ENCODE results near the gene SLC30A5. TPM values are rescaled to one million over a fixed set of nuclear protein-coding genes. Genes with fewer than 3 reads are reported as not detected.

SLC30A5 gene
- total RNA-seq, 4 donors from 2014 or later: 42.2 to 75.0 (median 48.0) TPM

DNA sequence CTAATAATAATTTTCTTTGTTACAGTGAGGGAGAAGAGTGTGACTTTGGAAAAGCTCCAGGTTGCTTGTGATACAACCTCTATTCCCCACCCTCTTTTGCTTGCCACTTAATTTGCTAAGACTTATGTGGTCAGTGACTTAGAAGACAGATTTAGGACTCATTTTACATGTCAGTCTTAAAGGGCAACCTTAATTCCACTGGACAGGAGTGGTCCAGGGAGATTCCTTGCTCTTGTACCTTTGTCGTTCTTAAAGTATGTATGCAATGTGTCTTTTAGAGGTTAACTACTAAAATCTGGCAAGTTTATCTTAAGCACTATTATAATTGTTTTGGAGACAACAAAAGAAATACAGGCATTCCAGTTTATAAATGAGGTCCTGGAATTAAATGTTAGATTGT lies 20.0 kb downstream of the SLC30A5 start:
- TF ChIP-seq, protein P1, sequence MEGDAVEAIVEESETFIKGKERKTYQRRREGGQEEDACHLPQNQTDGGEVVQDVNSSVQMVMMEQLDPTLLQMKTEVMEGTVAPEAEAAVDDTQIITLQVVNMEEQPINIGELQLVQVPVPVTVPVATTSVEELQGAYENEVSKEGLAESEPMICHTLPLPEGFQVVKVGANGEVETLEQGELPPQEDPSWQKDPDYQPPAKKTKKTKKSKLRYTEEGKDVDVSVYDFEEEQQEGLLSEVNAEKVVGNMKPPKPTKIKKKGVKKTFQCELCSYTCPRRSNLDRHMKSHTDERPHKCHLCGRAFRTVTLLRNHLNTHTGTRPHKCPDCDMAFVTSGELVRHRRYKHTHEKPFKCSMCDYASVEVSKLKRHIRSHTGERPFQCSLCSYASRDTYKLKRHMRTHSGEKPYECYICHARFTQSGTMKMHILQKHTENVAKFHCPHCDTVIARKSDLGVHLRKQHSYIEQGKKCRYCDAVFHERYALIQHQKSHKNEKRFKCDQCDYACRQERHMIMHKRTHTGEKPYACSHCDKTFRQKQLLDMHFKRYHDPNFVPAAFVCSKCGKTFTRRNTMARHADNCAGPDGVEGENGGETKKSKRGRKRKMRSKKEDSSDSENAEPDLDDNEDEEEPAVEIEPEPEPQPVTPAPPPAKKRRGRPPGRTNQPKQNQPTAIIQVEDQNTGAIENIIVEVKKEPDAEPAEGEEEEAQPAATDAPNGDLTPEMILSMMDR (IDR thresholded peaks at IDR 0.05; ENCODE audit: low read depth): no peak

DNA sequence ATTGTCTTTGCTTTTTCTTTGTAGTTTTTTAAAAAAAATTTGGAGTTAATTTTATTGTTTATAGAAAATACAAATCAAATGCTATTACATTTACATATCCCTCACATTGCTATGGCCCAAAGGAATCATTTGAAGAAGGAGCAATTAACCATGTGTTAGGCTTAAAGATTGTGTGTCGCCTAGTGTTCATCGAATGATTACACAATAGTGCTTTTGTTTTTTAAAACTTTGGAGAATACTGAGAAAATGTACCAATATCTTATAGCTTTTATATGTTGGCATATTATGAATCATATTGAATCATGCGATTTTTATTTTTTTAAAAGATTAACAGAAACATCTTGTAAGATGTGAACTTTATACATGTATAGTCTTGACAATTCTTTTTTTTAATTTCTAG lies 21.7 kb downstream of the SLC30A5 start:
- TF ChIP-seq, protein P1 (IDR thresholded peaks at IDR 0.05; ENCODE audit: low read depth): no peak

DNA sequence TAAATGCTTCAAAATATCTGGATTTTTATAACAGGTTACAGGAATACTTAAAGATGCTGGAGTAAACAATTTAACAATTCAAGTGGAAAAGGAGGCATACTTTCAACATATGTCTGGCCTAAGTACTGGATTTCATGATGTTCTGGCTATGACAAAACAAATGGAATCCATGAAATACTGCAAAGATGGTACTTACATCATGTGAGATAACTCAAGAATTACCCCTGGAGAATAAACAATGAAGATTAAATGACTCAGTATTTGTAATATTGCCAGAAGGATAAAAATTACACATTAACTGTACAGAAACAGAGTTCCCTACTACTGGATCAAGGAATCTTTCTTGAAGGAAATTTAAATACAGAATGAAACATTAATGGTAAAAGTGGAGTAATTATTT lies 35.6 kb downstream of the SLC30A5 start:
- TF ChIP-seq, protein P1 (IDR thresholded peaks at IDR 0.05; ENCODE audit: low read depth): no peak

DNA sequence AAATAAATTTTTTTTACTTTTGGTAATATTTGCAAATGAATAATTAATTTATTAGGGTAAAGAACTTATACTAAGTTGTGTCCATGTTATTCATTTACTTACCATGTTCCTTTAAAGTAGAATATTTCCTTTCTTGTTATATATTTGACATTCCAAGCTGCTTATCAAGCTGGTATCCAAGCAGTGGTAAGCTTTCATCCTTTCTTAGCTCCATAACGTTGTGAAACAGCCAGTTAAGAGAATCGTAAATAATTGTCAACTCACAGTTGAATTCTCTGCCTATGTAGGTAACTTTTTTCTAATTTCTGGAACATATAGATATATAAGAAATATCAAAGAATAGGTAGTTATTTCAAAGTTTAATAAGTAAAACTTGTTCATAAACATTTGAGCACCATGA lies 36.4 kb downstream of the SLC30A5 start:
- TF ChIP-seq, protein P1 (IDR thresholded peaks at IDR 0.05; ENCODE audit: low read depth): no peak

DNA sequence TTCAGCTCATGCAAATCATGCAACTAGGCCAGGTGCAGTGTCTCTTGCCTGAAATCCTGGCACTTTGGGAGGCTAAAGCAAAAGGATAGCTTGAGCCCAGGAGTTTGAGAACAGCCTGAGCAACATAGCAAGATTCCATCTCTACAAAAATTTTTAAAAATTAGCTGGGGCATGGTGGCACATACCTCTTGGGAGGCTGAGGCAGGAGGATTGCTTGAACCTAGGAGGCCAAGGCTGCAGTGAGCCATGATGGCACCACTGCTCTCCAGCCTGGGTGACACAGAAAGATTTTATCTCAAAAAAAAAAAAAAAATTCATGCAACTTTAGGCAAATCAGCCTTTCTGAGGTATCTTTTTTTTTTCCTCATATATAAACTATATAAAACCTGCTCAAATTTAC lies 37.5 kb downstream of the SLC30A5 start:
- TF ChIP-seq, protein P1 (IDR thresholded peaks at IDR 0.05; ENCODE audit: low read depth): no peak

DNA sequence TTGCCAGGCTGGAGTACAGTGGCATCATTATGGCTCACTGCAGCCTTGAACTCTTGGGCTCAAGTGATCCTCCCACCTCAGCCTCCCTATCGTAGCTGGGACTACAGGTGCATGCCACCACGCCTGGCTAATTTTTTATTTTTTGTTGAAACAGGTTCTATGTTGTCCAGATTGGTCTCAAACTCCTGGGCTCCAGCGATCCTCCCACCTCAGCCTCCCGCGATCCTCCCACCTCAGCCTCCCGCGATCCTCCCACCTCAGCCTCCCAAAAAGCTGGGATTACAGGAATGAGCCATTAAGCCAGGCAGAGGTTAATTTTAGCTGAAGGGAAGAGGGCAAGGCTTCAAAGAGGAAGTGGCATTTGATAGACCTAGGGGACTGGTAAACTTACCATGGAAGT lies 40.3 kb downstream of the SLC30A5 start:
- TF ChIP-seq, protein P1 (IDR thresholded peaks at IDR 0.05; ENCODE audit: low read depth): no peak

DNA sequence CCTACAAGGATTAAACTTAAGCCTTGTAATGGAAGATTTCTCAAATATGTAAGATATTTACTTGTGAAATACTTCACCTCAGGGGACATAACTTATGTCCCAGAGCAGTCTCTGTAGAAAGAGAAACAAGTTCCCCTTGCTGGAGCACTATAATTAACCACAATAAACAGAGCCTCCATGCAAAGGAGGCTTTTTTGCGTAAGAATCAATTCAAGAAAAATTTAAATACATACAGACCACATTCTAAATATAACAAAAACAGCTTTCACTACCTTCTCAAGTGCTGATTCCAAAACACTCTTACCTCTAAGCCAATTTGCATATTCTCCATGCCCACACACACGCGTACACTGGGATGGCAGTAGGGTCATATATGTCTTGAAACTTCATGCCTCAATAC lies 42.5 kb downstream of the SLC30A5 start:
- TF ChIP-seq, protein P1 (IDR thresholded peaks at IDR 0.05; ENCODE audit: low read depth): no peak
